Stomach (tissue), 4 donors: ENCODE results near the gene RRBP1.

Experiments used
- CTCF ChIP-seq, 7 experiments: fragments of 450-650 bp in 4 of 7; fragments of 200-600 bp in 3 of 7; sonication (generic) in 3 of 7; IDR thresholded peaks; one replicate each; pipeline ENCODE4 v1.5.1; 2016 to 2019; ENCODE audit warnings: antibody characterized with exemption in 7 of 7, control low read depth in 2 of 7, mild to moderate bottlenecking in 1 of 7
- EP300 ChIP-seq: sonication (generic); formaldehyde crosslinking; IDR thresholded peaks from one replicate; pipeline ENCODE4 v1.6.1; 2017; ENCODE audit warnings: antibody characterized with exemption
- POLR2A ChIP-seq, 4 donors: fragments of 450-650 bp; IDR thresholded peaks; one replicate each; pipeline ENCODE4 v1.6.1; 2016; ENCODE audit warnings: antibody characterized with exemption in 4 of 4, control low read depth in 2 of 4, mild to moderate bottlenecking in 1 of 4, moderate library complexity in 1 of 4
- POLR2AphosphoS5 ChIP-seq, 3 donors: sonication (generic); formaldehyde crosslinking; IDR thresholded peaks; one replicate each; pipeline ENCODE4 v1.6.1; 2016; ENCODE audit warnings: antibody characterized with exemption in 3 of 3

- TF ChIP-seq CTCF (IDR thresholded peaks at IDR 0.05) (no peak), EP300 (no peak), POLR2A (IDR thresholded peaks at IDR 0.05) (no peak), POLR2AphosphoS5 (IDR thresholded peaks at IDR 0.05) (no peak)
These were observed 12.7 kb upstream of the RRBP1 start for GRCh38 chr20:17694767-17695166.
